Endodermal cell (in vitro differentiated cells): ENCODE measurements around the gene SLC1A1. TPM values are rescaled to one million over a fixed set of nuclear protein-coding genes. Genes with fewer than 3 reads are reported as not detected.

Experiments used
- DNase-seq: peaks from one replicate; pipeline ENCODE4 v3.0.0-alpha.2; 2017
- H3K27ac ChIP-seq: 2 replicates; pipeline ENCODE4 v1.5.1; 2013; ENCODE audit warnings: mild to moderate bottlenecking, low read depth, low read length, moderate library complexity
- H3K27me3 ChIP-seq: 2 replicates; pipeline ENCODE4 v1.6.1; 2013; ENCODE audit warnings: mild to moderate bottlenecking, low read length, moderate library complexity; ENCODE audit not compliant: insufficient read depth, control insufficient read depth, poor library complexity, severe bottlenecking
- H3K36me3 ChIP-seq: 2 replicates; pipeline ENCODE4 v1.7.0; 2013; ENCODE audit warnings: mild to moderate bottlenecking, low read length, moderate library complexity; ENCODE audit not compliant: control insufficient read depth, insufficient read depth
- H3K4me1 ChIP-seq: one replicate; pipeline ENCODE4 v1.7.0; 2013; ENCODE audit warnings: low read length; ENCODE audit not compliant: control insufficient read depth, insufficient read depth
- H3K4me3 ChIP-seq: 2 replicates; pipeline ENCODE4 v1.5.1; 2013; ENCODE audit warnings: mild to moderate bottlenecking, low read length, moderate library complexity
- H3K9ac ChIP-seq: 2 replicates; pipeline ENCODE4 v1.6.1; 2013; ENCODE audit warnings: mild to moderate bottlenecking, low read length, moderate library complexity; ENCODE audit not compliant: poor library complexity, severe bottlenecking; ENCODE audit errors: extremely low read depth
- H3K9me3 ChIP-seq: 2 replicates; pipeline ENCODE4 v1.6.1; 2013; ENCODE audit warnings: mild to moderate bottlenecking, low read length, moderate library complexity; ENCODE audit not compliant: control insufficient read depth
- H3K27ac Mint-ChIP-seq: 2 replicates; pipeline ENCODE4 v1.8.0; 2020; ENCODE audit warnings: mixed read lengths
- H3K27me3 Mint-ChIP-seq: 2 replicates; pipeline ENCODE4 v1.8.0; 2021; ENCODE audit warnings: mild to moderate bottlenecking, mixed read lengths; ENCODE audit not compliant: insufficient read depth
- H3K36me3 Mint-ChIP-seq: 2 replicates; pipeline ENCODE4 v1.8.0; 2020; ENCODE audit warnings: low read depth, mixed read lengths
- H3K4me1 Mint-ChIP-seq: 2 replicates; pipeline ENCODE4 v1.8.0; 2020; ENCODE audit warnings: mixed read lengths
- H3K4me3 Mint-ChIP-seq: 2 replicates; pipeline ENCODE4 v1.8.0; 2020; ENCODE audit warnings: mild to moderate bottlenecking, moderate library complexity, mixed read lengths
- H3K9me3 Mint-ChIP-seq: 2 replicates; pipeline ENCODE4 v1.8.0; 2020; ENCODE audit warnings: mild to moderate bottlenecking, mixed read lengths
- CTCF ChIP-seq: fragments of 200-600 bp; sonication (generic); conservative IDR thresholded peaks from 2 replicates; pipeline ENCODE4 v1.5.0; 2021; ENCODE audit warnings: antibody characterized with exemption, mild to moderate bottlenecking
- WGBS, 2 experiments: methylation state at CpG; one replicate each; pipeline versions ENCODE4 v1.1.5 to v1.1.7; 2013; ENCODE audit warnings: missing lambda C conversion rate in 2 of 2, mixed read lengths in 1 of 2; ENCODE audit not compliant: insufficient coverage in 1 of 2, insufficient read length in 1 of 2; 5-methylcytosine and 5-hydroxymethylcytosine counted together
- total RNA-seq, 2 donors: library from RNA; stranded (reverse); fragmentation: NEBNext Ultra II Directional in 1 of 2; extraction: Animal tissue kit (Norgen Biotek cat#: 25700) in 1 of 2; gene quantifications; 2 replicates in 1 of 2; 3 replicates in 1 of 2; pipeline ENCODE4 v1.2.1, GENCODE V29; 2021

Gene SLC1A1
- total RNA-seq, 2 donors from 2014 or later = 5.5 to 11.3 TPM

- no peak overlapping the region for H3K9ac ChIP-seq
- no peak overlapping the region for H3K4me3 ChIP-seq
- Mint-ChIP-seq H3K27me3 (no peaks in the 10 kb centered on the region), H3K27ac (no peak overlapping the region), H3K4me1 (no peaks in the 10 kb centered on the region), H3K4me3 (no peak overlapping the region), H3K9me3 (no peaks in the 10 kb centered on the region), H3K36me3 (peaks cover 12% of the 10 kb centered on the region)
- no peak for DNase-seq
- TF ChIP-seq CTCF = no peak
- H3K9me3 ChIP-seq = no peaks in the 10 kb centered on the region
- peaks cover 28% of the 10 kb centered on the region for H3K36me3 ChIP-seq
- no peaks in the 10 kb centered on the region for H3K27me3 ChIP-seq
- no peaks in the 10 kb centered on the region for H3K4me1 ChIP-seq
- WGBS, 2 experiments = 95% methylated on average over 2 of the region's 2 CpGs
- no peak overlapping the region for H3K27ac ChIP-seq
Observed at GRCh38 chr9:4588721-4589120, 98.5 kb downstream of the SLC1A1 start.

GRCh38 chr9:4590430-4591122, 100.3 kb downstream of the SLC1A1 start:
- no peaks in the 10 kb centered on the region for H3K4me1 ChIP-seq
- H3K9me3 ChIP-seq = no peaks in the 10 kb centered on the region
- Mint-ChIP-seq H3K27ac (no peak overlapping the region), H3K4me1 (no peaks in the 10 kb centered on the region), H3K27me3 (no peaks in the 10 kb centered on the region), H3K9me3 (no peaks in the 10 kb centered on the region), H3K36me3 (peaks cover under 1% of the 10 kb centered on the region), H3K4me3 (no peak overlapping the region)
- 90 to 94% methylated on average over 1 to 8 of the region's 8 CpGs for WGBS, 2 experiments
- peaks cover 9% of the 10 kb centered on the region for H3K36me3 ChIP-seq
- H3K9ac ChIP-seq = no peak overlapping the region
- no peak for DNase-seq
- no peak overlapping the region for H3K4me3 ChIP-seq
- TF ChIP-seq CTCF = no peak
- H3K27ac ChIP-seq = no peak overlapping the region
- H3K27me3 ChIP-seq = no peaks in the 10 kb centered on the region

- H3K4me1 ChIP-seq = no peaks in the 10 kb centered on the region
- H3K36me3 ChIP-seq = peaks cover 9% of the 10 kb centered on the region
- H3K27me3 ChIP-seq = no peaks in the 10 kb centered on the region
- H3K4me3 ChIP-seq = no peak overlapping the region
- no peak for DNase-seq
- H3K9me3 ChIP-seq = no peaks in the 10 kb centered on the region
- no peak for TF ChIP-seq CTCF
- no peak overlapping the region for H3K9ac ChIP-seq
- Mint-ChIP-seq H3K4me1 (no peaks in the 10 kb centered on the region), H3K36me3 (no peaks in the 10 kb centered on the region), H3K27ac (no peak overlapping the region), H3K4me3 (no peak overlapping the region), H3K9me3 (no peaks in the 10 kb centered on the region), H3K27me3 (no peaks in the 10 kb centered on the region)
- WGBS, 2 experiments = 92 to 100% methylated on average over 3 to 4 of the region's 4 CpGs
- H3K27ac ChIP-seq = no peak overlapping the region
Observed at GRCh38 chr9:4591123-4591500, 100.8 kb downstream of the SLC1A1 start.
